HG02642 (cell line): ENCODE data around the gene HS6ST2.
"Not testable (repeated sequence)": the region's sequence is repeated elsewhere in the genome, so short reads cannot be mapped to it uniquely, and the experiment has no call there.

Experiments used
- ATAC-seq: cut with Tn5 transposase; IDR thresholded peaks from one replicate; pipeline ENCODE4 v1.9.1; 2021; ENCODE audit warnings: mild to moderate bottlenecking; ENCODE audit not compliant: unreplicated experiment, poor library complexity

HS6ST2 gene

GRCh38 chrX:132945055-132945599 lies 13.3 kb downstream of the HS6ST2 start:
- ATAC-seq = not testable (repeated sequence)

GRCh38 chrX:132940727-132941327 lies 17.6 kb downstream of the HS6ST2 start:
- no peak for ATAC-seq

- ATAC-seq = no peak
Measured at GRCh38 chrX:132933170-132933569, 25.3 kb downstream of the HS6ST2 start.

GRCh38 chrX:132924426-132924825 lies 34.0 kb downstream of the HS6ST2 start:
- no peak for ATAC-seq

- no peak for ATAC-seq
Measured at GRCh38 chrX:132918523-132918922, 39.9 kb downstream of the HS6ST2 start.

GRCh38 chrX:132916349-132916748 lies 42.1 kb downstream of the HS6ST2 start:
- ATAC-seq = no peak

GRCh38 chrX:132909643-132910042 lies 48.8 kb downstream of the HS6ST2 start:
- no peak for ATAC-seq

- no peak for ATAC-seq
Measured at GRCh38 chrX:132908891-132909290, 49.5 kb downstream of the HS6ST2 start.

- ATAC-seq = no peak
Measured at GRCh38 chrX:132900633-132901293, 57.7 kb downstream of the HS6ST2 start.

- ATAC-seq = no peak
Measured at GRCh38 chrX:132887569-132887968, 70.9 kb downstream of the HS6ST2 start.

- ATAC-seq = no peak
Measured at GRCh38 chrX:132883358-132883915, 75.0 kb downstream of the HS6ST2 start.

- ATAC-seq = not testable (repeated sequence)
Measured at GRCh38 chrX:132880753-132881152, 77.7 kb downstream of the HS6ST2 start.

- no peak for ATAC-seq
Measured at GRCh38 chrX:132877954-132878536, 80.4 kb downstream of the HS6ST2 start.

GRCh38 chrX:132876523-132877338 lies 81.7 kb downstream of the HS6ST2 start:
- ATAC-seq = no peak

- no peak for ATAC-seq
Measured at GRCh38 chrX:132875650-132876522, 82.5 kb downstream of the HS6ST2 start.

GRCh38 chrX:132862562-132862961 lies 95.9 kb downstream of the HS6ST2 start:
- no peak for ATAC-seq

- ATAC-seq = no peak
Measured at GRCh38 chrX:132861076-132861475, 97.4 kb downstream of the HS6ST2 start.

GRCh38 chrX:132860200-132860599 lies 98.2 kb downstream of the HS6ST2 start:
- ATAC-seq = no peak

GRCh38 chrX:132858018-132858417 lies 100.4 kb downstream of the HS6ST2 start:
- no peak for ATAC-seq
